HL-60 (cell line): ENCODE results near the gene KIFC3.
"Not testable (repeated sequence)": the region's sequence is repeated elsewhere in the genome, so short reads cannot be mapped to it uniquely, and the experiment has no call there.

Source experiments
- DNase-seq, 2 experiments: peaks; one replicate each; pipeline ENCODE4 v3.0.0-alpha.2; 2010 to 2020; ENCODE audit warnings: low read depth in 1 of 2, low spot score in 1 of 2
- H3K27ac ChIP-seq: fragments of 250-450 bp; sonication (Bioruptor Pico); replicated peaks from 2 replicates; pipeline ENCODE4 v1.5.1; 2020; ENCODE audit warnings: mild to moderate bottlenecking, moderate library complexity
- H3K27me3 ChIP-seq: fragments of 250-450 bp; sonication (Bioruptor Pico); 2 replicates; pipeline ENCODE4 v1.5.1; 2021; ENCODE audit warnings: mild to moderate bottlenecking, moderate library complexity; ENCODE audit not compliant: insufficient read depth, poor library complexity, severe bottlenecking
- H3K4me3 ChIP-seq: replicated peaks from 2 replicates; pipeline ENCODE4 v1.5.1; 2011; ENCODE audit warnings: mild to moderate bottlenecking, control low read depth, low read length; ENCODE audit not compliant: insufficient read depth
- CTCF ChIP-seq: IDR thresholded peaks from one replicate; pipeline ENCODE4 v1.5.1; 2011; ENCODE audit warnings: low read length, control low read depth, inconsistent platforms; ENCODE audit not compliant: insufficient read depth
- GABPA ChIP-seq: IDR thresholded peaks from 2 replicates; pipeline ENCODE4 v1.6.1; 2012; ENCODE audit warnings: low read depth
- POLR2AphosphoS5 ChIP-seq: IDR thresholded peaks from 2 replicates; pipeline ENCODE4 v1.6.1; 2012; ENCODE audit warnings: low read depth
- REST ChIP-seq: IDR thresholded peaks from 2 replicates; pipeline ENCODE4 v1.6.1; 2012; ENCODE audit warnings: low read depth; ENCODE audit not compliant: insufficient replicate concordance
- SPI1 ChIP-seq: IDR thresholded peaks from 2 replicates; pipeline ENCODE4 v1.6.1; 2012; ENCODE audit warnings: low read depth, mild to moderate bottlenecking, borderline replicate concordance
- long read RNA-seq: library from polyadenylated mRNA; unstranded; transcript quantifications from one replicate; pipeline ENCODE4 v2.0.0, GENCODE V29; 2020

The KIFC3 gene, protein sequence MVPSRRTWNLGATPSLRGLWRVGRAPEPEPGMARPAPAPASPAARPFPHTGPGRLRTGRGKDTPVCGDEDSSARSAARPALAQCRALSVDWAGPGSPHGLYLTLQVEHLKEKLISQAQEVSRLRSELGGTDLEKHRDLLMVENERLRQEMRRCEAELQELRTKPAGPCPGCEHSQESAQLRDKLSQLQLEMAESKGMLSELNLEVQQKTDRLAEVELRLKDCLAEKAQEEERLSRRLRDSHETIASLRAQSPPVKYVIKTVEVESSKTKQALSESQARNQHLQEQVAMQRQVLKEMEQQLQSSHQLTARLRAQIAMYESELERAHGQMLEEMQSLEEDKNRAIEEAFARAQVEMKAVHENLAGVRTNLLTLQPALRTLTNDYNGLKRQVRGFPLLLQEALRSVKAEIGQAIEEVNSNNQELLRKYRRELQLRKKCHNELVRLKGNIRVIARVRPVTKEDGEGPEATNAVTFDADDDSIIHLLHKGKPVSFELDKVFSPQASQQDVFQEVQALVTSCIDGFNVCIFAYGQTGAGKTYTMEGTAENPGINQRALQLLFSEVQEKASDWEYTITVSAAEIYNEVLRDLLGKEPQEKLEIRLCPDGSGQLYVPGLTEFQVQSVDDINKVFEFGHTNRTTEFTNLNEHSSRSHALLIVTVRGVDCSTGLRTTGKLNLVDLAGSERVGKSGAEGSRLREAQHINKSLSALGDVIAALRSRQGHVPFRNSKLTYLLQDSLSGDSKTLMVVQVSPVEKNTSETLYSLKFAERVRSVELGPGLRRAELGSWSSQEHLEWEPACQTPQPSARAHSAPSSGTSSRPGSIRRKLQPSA
- long read RNA-seq, partial matches to known transcripts: 4 of 4 reads
- long read RNA-seq, other reads (novel, unspliced or antisense): 0 of 4 reads

DNA sequence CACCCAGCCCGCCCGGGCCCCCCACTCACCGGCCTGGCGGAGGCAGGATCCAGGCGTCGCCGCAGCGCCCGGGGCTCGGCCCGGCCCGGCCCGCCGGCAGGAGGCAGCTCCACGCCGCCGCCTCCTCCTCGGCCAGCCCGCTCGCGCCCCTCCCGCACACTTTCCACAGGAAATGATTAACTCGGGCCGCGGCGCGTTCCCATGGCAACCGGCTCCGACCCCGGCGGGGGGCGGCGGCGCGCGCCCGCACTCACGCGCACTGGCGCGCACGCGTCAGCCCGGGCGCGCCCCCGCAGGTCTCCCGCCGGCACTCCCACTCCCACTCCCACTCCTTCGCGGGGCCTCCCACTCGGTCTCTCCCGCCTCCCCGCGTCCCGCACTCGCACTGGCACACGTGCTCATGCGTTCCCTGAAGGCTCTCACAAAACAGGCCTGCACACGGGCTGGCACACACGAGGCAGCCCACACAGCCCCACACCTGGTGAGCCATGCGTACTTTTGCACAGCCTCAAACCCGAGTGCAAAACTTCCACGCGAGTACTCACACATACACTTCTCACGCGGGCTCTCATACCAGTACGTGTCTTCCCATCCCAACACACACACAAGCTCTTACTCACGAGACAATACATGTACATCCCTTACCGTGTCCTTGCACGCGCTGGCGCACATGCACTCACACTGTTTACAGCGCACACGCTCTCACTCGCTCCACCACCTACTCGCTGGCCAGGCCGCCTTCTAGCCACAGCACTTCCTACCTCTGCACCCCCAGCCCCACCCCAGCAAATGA lies at the start of gene KIFC3:
KIFC3 (minus strand) TSS at position 151 of the 793 bp plus-strand sequence. CDS start 4,248 bp downstream, outside the sequence.
- Histone ChIP-seq H3K4me3 (no peak within 1 kb of the TSS), H3K27ac (no peak within 1 kb of the TSS), H3K27me3 (peaks cover 10% of the 10 kb centered on the region)
- TF ChIP-seq CTCF (no peak), GABPA (no peak)
- peak; percentile 39 to 47 for DNase-seq

DNA sequence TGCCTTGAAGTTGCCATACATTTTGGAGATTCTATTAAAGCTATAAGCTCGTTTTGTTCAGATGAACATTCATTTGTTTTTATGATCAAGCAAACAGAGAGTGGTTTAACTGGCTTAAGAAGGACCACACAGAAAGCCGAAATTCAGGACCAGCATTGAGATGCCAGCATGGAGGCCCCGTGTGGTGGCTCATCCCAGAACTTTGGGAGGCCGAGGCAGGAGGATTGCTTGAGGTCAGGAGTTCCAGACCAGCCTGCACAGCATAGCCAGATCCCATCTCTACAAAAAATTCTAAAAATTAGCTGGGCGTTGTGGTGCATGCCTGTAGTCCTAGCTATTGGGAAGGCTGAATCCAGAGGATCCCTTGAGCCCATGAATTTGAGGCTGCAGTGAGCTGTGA lies 45.9 kb upstream of the KIFC3 start:
- no peak for TF ChIP-seq REST
- no peak for TF ChIP-seq POLR2AphosphoS5
- no peak for TF ChIP-seq CTCF
- no peak for TF ChIP-seq GABPA
- no peak for TF ChIP-seq SPI1

DNA sequence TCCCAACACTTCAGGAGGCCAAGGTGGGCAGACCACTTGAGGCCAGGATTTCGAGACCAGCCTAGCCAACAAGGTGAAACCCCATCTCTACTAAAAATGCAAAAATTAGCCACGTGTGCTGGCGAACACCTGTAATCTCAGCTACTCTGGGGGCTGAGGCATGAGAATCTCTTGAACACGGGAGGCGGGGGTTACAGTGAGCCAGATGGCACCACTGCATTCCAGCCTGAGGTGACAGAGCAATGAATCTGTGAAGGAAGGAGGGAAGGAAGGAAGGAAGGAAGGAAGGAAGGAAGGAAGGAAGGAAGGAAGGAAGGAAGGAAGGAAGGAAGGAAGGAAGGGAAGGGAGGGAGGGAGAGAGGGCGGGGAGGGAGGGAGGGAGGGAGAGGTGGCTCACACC lies 44.6 kb upstream of the KIFC3 start:
- not testable (repeated sequence) for DNase-seq, H3K4me3 ChIP-seq, H3K27ac ChIP-seq, H3K27me3 ChIP-seq

More for the DNA sequence above, 45.9 kb upstream of the KIFC3 start:
- Histone ChIP-seq H3K27me3 (no peaks in the 10 kb centered on the region), H3K4me3 (no peak overlapping the region), H3K27ac (no peak overlapping the region)
- DNase-seq: no peak

DNA sequence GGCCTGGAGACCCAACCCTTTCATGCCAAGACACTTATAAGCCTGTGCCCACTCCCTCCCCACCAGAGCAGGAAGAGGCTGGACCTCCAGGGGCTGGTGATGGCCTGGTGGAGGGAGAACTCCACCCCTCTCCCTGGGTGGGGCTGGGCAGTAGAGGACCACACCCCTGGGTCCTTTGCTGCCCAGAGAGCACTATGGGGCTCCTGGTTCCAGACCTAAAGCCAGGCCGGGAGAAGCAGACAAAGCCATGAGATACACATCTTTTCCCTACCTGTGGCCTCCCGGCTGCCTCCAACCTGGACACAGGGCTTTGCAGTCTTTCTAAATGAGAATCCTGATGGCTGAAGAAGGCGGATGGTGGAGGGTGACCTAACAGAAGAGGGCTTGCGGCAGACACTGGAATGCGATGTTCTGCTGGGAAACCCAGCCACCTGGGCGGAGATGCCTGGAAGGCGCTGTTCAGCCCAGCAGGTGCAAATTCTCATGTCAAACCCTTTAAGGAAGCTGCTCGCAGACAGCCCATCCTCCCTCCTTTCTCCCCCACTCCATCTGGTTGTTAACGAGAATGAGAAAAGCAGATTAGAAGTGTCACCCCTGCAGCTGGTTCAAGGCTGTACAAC lies 43.9 kb upstream of the KIFC3 start:
- TF ChIP-seq CTCF (no peak), SPI1 (no peak), GABPA (no peak), POLR2AphosphoS5 (no peak)
- H3K4me3 ChIP-seq: no peak overlapping the region
- H3K27me3 ChIP-seq: no peaks in the 10 kb centered on the region
- no peak overlapping the region for H3K27ac ChIP-seq
- no peak for DNase-seq
